ENCODE results near the gene WDR59. TPM values are rescaled to one million over a fixed set of nuclear protein-coding genes. Genes with fewer than 3 reads are reported as not detected.

The WDR59 gene
- total and polyA plus RNA-seq, 2 of the 4 experiments (the other 2 are of a cell fraction), result 29.4 to 44.6 TPM

DNA sequence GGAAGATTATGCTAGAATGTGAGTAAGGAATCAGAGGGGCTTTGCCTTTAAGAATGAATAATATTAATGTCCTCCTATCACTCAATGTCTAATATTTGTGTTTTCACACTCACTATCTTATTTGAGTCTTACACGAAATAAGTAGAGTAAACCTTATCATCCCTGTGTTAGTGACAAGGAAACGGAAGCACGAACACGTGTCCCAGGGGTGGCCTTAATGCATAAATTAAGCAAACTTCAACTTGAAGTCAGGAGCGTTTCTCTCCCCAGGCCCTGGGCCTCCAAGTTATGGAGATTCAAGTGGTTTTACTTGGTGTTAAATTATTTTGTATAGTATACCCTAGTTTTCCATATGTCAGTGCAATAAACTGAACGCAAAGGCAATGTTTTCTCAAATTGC is 96.0 kb downstream of the WDR59 start:
- WGBS, 2 experiments (ENCODE audit: extremely low coverage in 2 of 2, insufficient read length in 1 of 2), result no CpG with 5 or more reads among the region's 6 CpGs
- Histone ChIP-seq H4K5ac (ENCODE audit: low read depth, low read length) (no peak overlapping the region), H3K23ac (ENCODE audit: low read depth, low read length) (no peak overlapping the region), H3K4me2 (ENCODE audit: low read depth, low read length) (no peak overlapping the region), H4K8ac (ENCODE audit: low read depth in 2 of 2, low read length in 2 of 2) (no peak overlapping the region), H3K56ac (ENCODE audit: extremely low read depth, insufficient read depth, low read length) (no peak overlapping the region), H3K18ac (ENCODE audit: low read depth, low read length) (no peak overlapping the region), H3K4me1 (ENCODE audit: control insufficient read depth, insufficient read depth, low read length) (peaks cover 4% of the 10 kb centered on the region; the same call in 1 of the 2 replicates), H3K27me3 (ENCODE audit: control insufficient read depth, insufficient read depth, low read length) (no peaks in the 10 kb centered on the region), H4K91ac (ENCODE audit: insufficient read depth, low read depth, low read length) (no peak overlapping the region), H2AK5ac (ENCODE audit: low read depth, low read length) (no peak overlapping the region), H2BK120ac (ENCODE audit: low read depth, low read length) (no peak overlapping the region), H4K20me1 (ENCODE audit: insufficient read depth, low read length) (no peaks in the 10 kb centered on the region), H3K27ac (ENCODE audit: insufficient read depth, low read length) (no peak overlapping the region), H3K9me3 (ENCODE audit: control insufficient read depth, insufficient read depth, low read length) (no peaks in the 10 kb centered on the region), H3K4ac (ENCODE audit: low read depth, low read length) (no peak overlapping the region), H2AFZ (replicated peaks; ENCODE audit: low read length, poor library complexity) (no peak overlapping the region), H3K36me3 (ENCODE audit: control insufficient read depth, insufficient read depth, low read length) (peaks cover 41% of the 10 kb centered on the region), H2BK15ac (ENCODE audit: low read depth, low read length) (no peak overlapping the region), H3K79me1 (ENCODE audit: low read depth in 1 of 2, low read length in 2 of 2) (no peaks in the 10 kb centered on the region), H2AK9ac (replicated peaks; ENCODE audit: low read depth, low read length, poor library complexity) (no peak overlapping the region), H3K9ac (ENCODE audit: low read depth, low read length) (no peak overlapping the region), H3K4me3 (ENCODE audit: insufficient read depth, low read depth, low read length) (no peak overlapping the region), H3K9me1 (ENCODE audit: insufficient read depth, low read length) (no peaks in the 10 kb centered on the region), H3K14ac (replicated peaks; ENCODE audit: low read depth, low read length) (no peak overlapping the region), H2BK20ac (ENCODE audit: low read depth, low read length) (no peak overlapping the region), H2BK5ac (ENCODE audit: low read depth, low read length, poor library complexity, severe bottlenecking) (no peak overlapping the region)
- BruUV-seq (replicated peaks), result no TSS peak
- ChIA-PET POLR2A (ENCODE audit: unreplicated experiment) (no interaction called here), CTCF (no interaction called here)
- dilution Hi-C loops (cut with HindIII; ENCODE audit: low sequenced_read_pairs, unreplicated experiment), result no loop called here
- DNase-seq, result no peak
- intact Hi-C loops (cut with micrococcal nuclease), result no loop called here
- ATAC-seq (ENCODE audit: low read depth), result no peak
- in situ Hi-C loops (cut with MboI; ENCODE audit: low sequenced_read_pairs), result no loop called here
- no peak for TF ChIP-seq POLR2A (IDR thresholded peaks at IDR 0.05; ENCODE audit: low read depth, low read length)
- TF ChIP-seq, protein P1, sequence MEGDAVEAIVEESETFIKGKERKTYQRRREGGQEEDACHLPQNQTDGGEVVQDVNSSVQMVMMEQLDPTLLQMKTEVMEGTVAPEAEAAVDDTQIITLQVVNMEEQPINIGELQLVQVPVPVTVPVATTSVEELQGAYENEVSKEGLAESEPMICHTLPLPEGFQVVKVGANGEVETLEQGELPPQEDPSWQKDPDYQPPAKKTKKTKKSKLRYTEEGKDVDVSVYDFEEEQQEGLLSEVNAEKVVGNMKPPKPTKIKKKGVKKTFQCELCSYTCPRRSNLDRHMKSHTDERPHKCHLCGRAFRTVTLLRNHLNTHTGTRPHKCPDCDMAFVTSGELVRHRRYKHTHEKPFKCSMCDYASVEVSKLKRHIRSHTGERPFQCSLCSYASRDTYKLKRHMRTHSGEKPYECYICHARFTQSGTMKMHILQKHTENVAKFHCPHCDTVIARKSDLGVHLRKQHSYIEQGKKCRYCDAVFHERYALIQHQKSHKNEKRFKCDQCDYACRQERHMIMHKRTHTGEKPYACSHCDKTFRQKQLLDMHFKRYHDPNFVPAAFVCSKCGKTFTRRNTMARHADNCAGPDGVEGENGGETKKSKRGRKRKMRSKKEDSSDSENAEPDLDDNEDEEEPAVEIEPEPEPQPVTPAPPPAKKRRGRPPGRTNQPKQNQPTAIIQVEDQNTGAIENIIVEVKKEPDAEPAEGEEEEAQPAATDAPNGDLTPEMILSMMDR (conservative IDR thresholded peaks at IDR 0.05; ENCODE audit: low read depth, low read length), result no peak

Measured in IMR-90 (cell line).